HL-60 (cell line): Measurements from ENCODE around the gene PRKCE.
A peak's percentile ranks its signal among the peaks of the same experiment; 100 is the strongest.

Experiments
- DNase-seq, 2 experiments: peaks; one replicate each; pipeline ENCODE4 v3.0.0-alpha.2; 2010 to 2020; ENCODE audit warnings: low read depth in 1 of 2, low spot score in 1 of 2
- H3K27ac ChIP-seq: fragments of 250-450 bp; sonication (Bioruptor Pico); replicated peaks from 2 replicates; pipeline ENCODE4 v1.5.1; 2020; ENCODE audit warnings: mild to moderate bottlenecking, moderate library complexity
- H3K27me3 ChIP-seq: fragments of 250-450 bp; sonication (Bioruptor Pico); 2 replicates; pipeline ENCODE4 v1.5.1; 2021; ENCODE audit warnings: mild to moderate bottlenecking, moderate library complexity; ENCODE audit not compliant: insufficient read depth, poor library complexity, severe bottlenecking
- H3K4me3 ChIP-seq: replicated peaks from 2 replicates; pipeline ENCODE4 v1.5.1; 2011; ENCODE audit warnings: mild to moderate bottlenecking, control low read depth, low read length; ENCODE audit not compliant: insufficient read depth
- GABPA ChIP-seq: IDR thresholded peaks from 2 replicates; pipeline ENCODE4 v1.6.1; 2012; ENCODE audit warnings: low read depth
- POLR2AphosphoS5 ChIP-seq: IDR thresholded peaks from 2 replicates; pipeline ENCODE4 v1.6.1; 2012; ENCODE audit warnings: low read depth
- SPI1 ChIP-seq: IDR thresholded peaks from 2 replicates; pipeline ENCODE4 v1.6.1; 2012; ENCODE audit warnings: low read depth, mild to moderate bottlenecking, borderline replicate concordance
- TF ChIP-seq, protein P1 (sequence below): IDR thresholded peaks from 2 replicates; pipeline ENCODE4 v1.6.1; 2012; ENCODE audit warnings: low read depth; ENCODE audit not compliant: insufficient replicate concordance
- TF ChIP-seq, protein P2 (sequence below): IDR thresholded peaks from one replicate; pipeline ENCODE4 v1.5.1; 2011; ENCODE audit warnings: low read length, control low read depth, inconsistent platforms; ENCODE audit not compliant: insufficient read depth

The PRKCE gene

DNA sequence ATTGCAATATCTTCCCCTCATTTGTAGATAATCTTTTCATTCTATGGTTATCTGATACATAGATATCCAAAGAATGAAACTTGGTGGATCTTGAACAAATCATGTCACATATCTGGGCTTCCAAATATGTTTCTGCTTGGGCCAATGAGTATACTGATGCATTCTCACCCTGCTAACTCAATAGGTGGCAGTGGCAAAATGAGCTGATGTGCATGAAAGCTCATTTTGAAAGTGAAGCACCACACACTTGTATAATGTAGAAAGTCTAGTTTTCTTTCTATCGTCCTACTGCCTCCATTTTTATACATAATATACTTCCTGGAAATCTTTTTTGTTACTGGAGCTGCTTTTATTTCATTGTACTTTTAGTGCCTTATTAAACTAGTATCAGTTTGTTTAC, 208.2 kb downstream of the PRKCE start:
- no peak overlapping the region for H3K4me3 ChIP-seq
- no peaks in the 10 kb centered on the region for H3K27me3 ChIP-seq
- no peak for DNase-seq
- no peak overlapping the region for H3K27ac ChIP-seq
- TF ChIP-seq, protein P1, sequence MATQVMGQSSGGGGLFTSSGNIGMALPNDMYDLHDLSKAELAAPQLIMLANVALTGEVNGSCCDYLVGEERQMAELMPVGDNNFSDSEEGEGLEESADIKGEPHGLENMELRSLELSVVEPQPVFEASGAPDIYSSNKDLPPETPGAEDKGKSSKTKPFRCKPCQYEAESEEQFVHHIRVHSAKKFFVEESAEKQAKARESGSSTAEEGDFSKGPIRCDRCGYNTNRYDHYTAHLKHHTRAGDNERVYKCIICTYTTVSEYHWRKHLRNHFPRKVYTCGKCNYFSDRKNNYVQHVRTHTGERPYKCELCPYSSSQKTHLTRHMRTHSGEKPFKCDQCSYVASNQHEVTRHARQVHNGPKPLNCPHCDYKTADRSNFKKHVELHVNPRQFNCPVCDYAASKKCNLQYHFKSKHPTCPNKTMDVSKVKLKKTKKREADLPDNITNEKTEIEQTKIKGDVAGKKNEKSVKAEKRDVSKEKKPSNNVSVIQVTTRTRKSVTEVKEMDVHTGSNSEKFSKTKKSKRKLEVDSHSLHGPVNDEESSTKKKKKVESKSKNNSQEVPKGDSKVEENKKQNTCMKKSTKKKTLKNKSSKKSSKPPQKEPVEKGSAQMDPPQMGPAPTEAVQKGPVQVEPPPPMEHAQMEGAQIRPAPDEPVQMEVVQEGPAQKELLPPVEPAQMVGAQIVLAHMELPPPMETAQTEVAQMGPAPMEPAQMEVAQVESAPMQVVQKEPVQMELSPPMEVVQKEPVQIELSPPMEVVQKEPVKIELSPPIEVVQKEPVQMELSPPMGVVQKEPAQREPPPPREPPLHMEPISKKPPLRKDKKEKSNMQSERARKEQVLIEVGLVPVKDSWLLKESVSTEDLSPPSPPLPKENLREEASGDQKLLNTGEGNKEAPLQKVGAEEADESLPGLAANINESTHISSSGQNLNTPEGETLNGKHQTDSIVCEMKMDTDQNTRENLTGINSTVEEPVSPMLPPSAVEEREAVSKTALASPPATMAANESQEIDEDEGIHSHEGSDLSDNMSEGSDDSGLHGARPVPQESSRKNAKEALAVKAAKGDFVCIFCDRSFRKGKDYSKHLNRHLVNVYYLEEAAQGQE = no peak
- TF ChIP-seq POLR2AphosphoS5 = no peak
- TF ChIP-seq, protein P2, sequence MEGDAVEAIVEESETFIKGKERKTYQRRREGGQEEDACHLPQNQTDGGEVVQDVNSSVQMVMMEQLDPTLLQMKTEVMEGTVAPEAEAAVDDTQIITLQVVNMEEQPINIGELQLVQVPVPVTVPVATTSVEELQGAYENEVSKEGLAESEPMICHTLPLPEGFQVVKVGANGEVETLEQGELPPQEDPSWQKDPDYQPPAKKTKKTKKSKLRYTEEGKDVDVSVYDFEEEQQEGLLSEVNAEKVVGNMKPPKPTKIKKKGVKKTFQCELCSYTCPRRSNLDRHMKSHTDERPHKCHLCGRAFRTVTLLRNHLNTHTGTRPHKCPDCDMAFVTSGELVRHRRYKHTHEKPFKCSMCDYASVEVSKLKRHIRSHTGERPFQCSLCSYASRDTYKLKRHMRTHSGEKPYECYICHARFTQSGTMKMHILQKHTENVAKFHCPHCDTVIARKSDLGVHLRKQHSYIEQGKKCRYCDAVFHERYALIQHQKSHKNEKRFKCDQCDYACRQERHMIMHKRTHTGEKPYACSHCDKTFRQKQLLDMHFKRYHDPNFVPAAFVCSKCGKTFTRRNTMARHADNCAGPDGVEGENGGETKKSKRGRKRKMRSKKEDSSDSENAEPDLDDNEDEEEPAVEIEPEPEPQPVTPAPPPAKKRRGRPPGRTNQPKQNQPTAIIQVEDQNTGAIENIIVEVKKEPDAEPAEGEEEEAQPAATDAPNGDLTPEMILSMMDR = no peak
- no peak for TF ChIP-seq GABPA
- TF ChIP-seq SPI1 = no peak

- Histone ChIP-seq H3K27ac (no peak overlapping the region), H3K27me3 (no peaks in the 10 kb centered on the region), H3K4me3 (no peak overlapping the region)
- DNase-seq = no peak
- TF ChIP-seq, protein P2 = no peak
- TF ChIP-seq SPI1 (no peak), GABPA (no peak), POLR2AphosphoS5 (no peak)
- TF ChIP-seq, protein P1 = no peak
Measured at GRCh38 chr2:45860136-45861121, 209.0 kb downstream of the PRKCE start.

- DNase-seq = peak; percentile 32 to 64
- TF ChIP-seq SPI1 (no peak), GABPA (no peak), POLR2AphosphoS5 (peak; percentile 30; the same call in 1 of the 2 replicates)
- no peak overlapping the region for H3K4me3 ChIP-seq
- H3K27ac ChIP-seq = peak overlapping the region; percentile 54
- no peaks in the 10 kb centered on the region for H3K27me3 ChIP-seq
Measured at GRCh38 chr2:45862843-45863242, 211.4 kb downstream of the PRKCE start.

GRCh38 chr2:45864121-45864520, 212.6 kb downstream of the PRKCE start:
- Histone ChIP-seq H3K4me3 (no peak overlapping the region), H3K27me3 (no peaks in the 10 kb centered on the region), H3K27ac (no peak overlapping the region)
- DNase-seq = no peak
- TF ChIP-seq, protein P1 = no peak
- TF ChIP-seq SPI1 (no peak), GABPA (no peak), POLR2AphosphoS5 (no peak)
- TF ChIP-seq, protein P2 = no peak
